ENCODE data around the gene ELP6. TPM values are rescaled to one million over a fixed set of nuclear protein-coding genes. Genes with fewer than 3 reads are reported as not detected.

ELP6 gene
- polyA plus RNA-seq, 1 donor from 2014 or later: 55.0 TPM

- no peak overlapping the region for H2AFZ ChIP-seq (ENCODE audit: low read depth, low read length)
- H3K4me3 ChIP-seq (ENCODE audit: low read length): no peak overlapping the region
- no peaks in the 10 kb centered on the region for H3K36me3 ChIP-seq (ENCODE audit: insufficient read depth, low read length)
- no peak overlapping the region for H3K27ac ChIP-seq (ENCODE audit: low read length)
- no peaks in the 10 kb centered on the region for H3K9me3 ChIP-seq (ENCODE audit: low read length)
- H3K9me2 ChIP-seq (ENCODE audit: insufficient read depth, low read length): no peaks in the 10 kb centered on the region
- no peaks in the 10 kb centered on the region for H3F3A ChIP-seq (ENCODE audit: insufficient read depth, low read length, poor library complexity, severe bottlenecking)
- H4K20me1 ChIP-seq (ENCODE audit: insufficient read depth): no peaks in the 10 kb centered on the region
- no peak for TF ChIP-seq REST (IDR thresholded peaks at IDR 0.05; ENCODE audit: borderline replicate concordance)
- no peak for TF ChIP-seq TAF1 (IDR thresholded peaks at IDR 0.05; ENCODE audit: low read depth)
- no peak for TF ChIP-seq POLR2AphosphoS5 (IDR thresholded peaks at IDR 0.05)
- no peak for TF ChIP-seq MXI1 (conservative IDR thresholded peaks at IDR 0.05; ENCODE audit: poor library complexity, severe bottlenecking)
- no peak for TF ChIP-seq RAD21 (conservative IDR thresholded peaks at IDR 0.05)
- no peak for TF ChIP-seq EZH2 (IDR thresholded peaks at IDR 0.05; ENCODE audit: borderline replicate concordance, insufficient read depth, low read length, poor library complexity, severe bottlenecking)
- no peak for TF ChIP-seq SMC3 (conservative IDR thresholded peaks at IDR 0.05; ENCODE audit: poor library complexity)
- no peak for TF ChIP-seq CTCF (IDR thresholded peaks at IDR 0.05; ENCODE audit: poor library complexity, severe bottlenecking)
- TF ChIP-seq EP300 (conservative IDR thresholded peaks at IDR 0.05; ENCODE audit: poor library complexity, severe bottlenecking): no peak
- no peaks in the 10 kb centered on the region for H3K79me2 ChIP-seq (replicated peaks; ENCODE audit: insufficient read depth, low read length)
- H3K4me2 ChIP-seq (ENCODE audit: low read length): no peak overlapping the region
- H3K27me3 ChIP-seq (ENCODE audit: insufficient read depth, low read depth, low read length): no peaks in the 10 kb centered on the region
- no peak overlapping the region for H3K9ac ChIP-seq (ENCODE audit: low read length)
Measured at GRCh38 chr3:47536221-47536891, 22.8 kb upstream of the ELP6 start.

DNA sequence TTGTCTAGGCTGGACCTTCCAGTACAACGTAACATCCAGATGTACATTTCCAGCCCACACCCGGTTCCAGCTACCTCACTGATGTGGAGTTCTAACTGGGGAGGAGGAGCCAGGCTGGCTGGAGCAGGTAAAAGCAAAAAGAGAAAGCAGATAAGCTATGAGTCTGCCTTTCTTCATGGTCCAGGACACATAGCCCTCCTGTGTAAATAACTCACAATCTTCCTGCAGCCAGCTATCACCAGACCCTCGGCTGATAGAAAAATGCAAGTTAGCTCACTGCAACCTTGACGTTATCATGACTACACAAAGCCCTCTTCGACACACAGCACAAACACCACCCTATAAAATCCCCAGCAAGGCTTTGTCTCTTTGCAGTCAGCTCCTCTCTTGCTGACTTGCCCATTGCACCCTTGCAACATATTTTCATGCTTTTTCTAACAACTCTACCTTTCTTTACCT lies 20.5 kb upstream of the ELP6 start:
- Histone ChIP-seq H3K4me2 (ENCODE audit: low read length) (no peak overlapping the region), H3K9me2 (ENCODE audit: insufficient read depth, low read length) (no peaks in the 10 kb centered on the region), H4K20me1 (ENCODE audit: insufficient read depth) (no peaks in the 10 kb centered on the region), H3F3A (ENCODE audit: insufficient read depth, low read length, poor library complexity, severe bottlenecking) (no peaks in the 10 kb centered on the region), H3K9ac (ENCODE audit: low read length) (no peak overlapping the region), H3K9me3 (ENCODE audit: low read length) (no peaks in the 10 kb centered on the region), H3K4me3 (ENCODE audit: low read length) (no peak overlapping the region), H3K27me3 (ENCODE audit: insufficient read depth, low read depth, low read length) (no peaks in the 10 kb centered on the region), H3K27ac (ENCODE audit: low read length) (no peak overlapping the region), H3K79me2 (replicated peaks; ENCODE audit: insufficient read depth, low read length) (no peaks in the 10 kb centered on the region), H3K36me3 (ENCODE audit: insufficient read depth, low read length) (no peaks in the 10 kb centered on the region), H2AFZ (ENCODE audit: low read depth, low read length) (no peak overlapping the region)
- TF ChIP-seq SMC3 (conservative IDR thresholded peaks at IDR 0.05; ENCODE audit: poor library complexity): no peak
- TF ChIP-seq TAF1 (IDR thresholded peaks at IDR 0.05; ENCODE audit: low read depth): no peak
- no peak for TF ChIP-seq EP300 (conservative IDR thresholded peaks at IDR 0.05; ENCODE audit: poor library complexity, severe bottlenecking)
- TF ChIP-seq REST (IDR thresholded peaks at IDR 0.05; ENCODE audit: borderline replicate concordance): no peak
- no peak for TF ChIP-seq RAD21 (conservative IDR thresholded peaks at IDR 0.05)
- no peak for TF ChIP-seq CTCF (IDR thresholded peaks at IDR 0.05; ENCODE audit: poor library complexity, severe bottlenecking)
